Mucosa of rectum (tissue), 2 donors: Measurements from ENCODE around the gene HDGFL2.

Source experiments
- H3K27ac ChIP-seq, 2 donors: one replicate each; pipeline ENCODE4 v1.7.0; 2013; ENCODE audit warnings: inconsistent platforms in 2 of 2, low read depth in 2 of 2, low read length in 2 of 2
- H3K27me3 ChIP-seq, 2 donors: one replicate each; pipeline ENCODE4 v1.7.0; 2013; ENCODE audit warnings: low read length in 2 of 2; ENCODE audit not compliant: control insufficient read depth in 2 of 2, insufficient read depth in 2 of 2
- H3K36me3 ChIP-seq, 2 donors: one replicate each; pipeline ENCODE4 v1.7.0; 2013; ENCODE audit warnings: low read length in 2 of 2; ENCODE audit not compliant: control insufficient read depth in 2 of 2, insufficient read depth in 2 of 2
- H3K4me1 ChIP-seq, 2 donors: one replicate each; pipeline ENCODE4 v1.7.0; 2013; ENCODE audit warnings: low read length in 2 of 2, mild to moderate bottlenecking in 1 of 2; ENCODE audit not compliant: control insufficient read depth in 2 of 2, insufficient read depth in 2 of 2
- H3K4me3 ChIP-seq, 2 donors: one replicate each; pipeline ENCODE4 v1.7.0; 2013; ENCODE audit warnings: low read length in 2 of 2
- H3K9ac ChIP-seq, 2 donors: one replicate each; pipeline ENCODE4 v1.7.0; 2013; ENCODE audit warnings: low read length in 2 of 2, low read depth in 1 of 2, mild to moderate bottlenecking in 1 of 2
- H3K9me3 ChIP-seq, 2 donors: one replicate each; pipeline ENCODE4 v1.7.0; 2013; ENCODE audit warnings: low read length in 2 of 2; ENCODE audit not compliant: control insufficient read depth in 2 of 2
- donor health status: healthy.
- donor health status: Normal muscosa, but diverticular disease.

HDGFL2 gene

GRCh38 chr19:4432918-4433506, 39.1 kb upstream of the HDGFL2 start:
- Histone ChIP-seq H3K27me3 (no peaks in the 10 kb centered on the region), H3K9ac (no peak overlapping the region), H3K9me3 (no peaks in the 10 kb centered on the region), H3K4me1 (no peaks in the 10 kb centered on the region), H3K36me3 (peaks cover 9 to 17% of the 10 kb centered on the region in 2 donors), H3K27ac (no peak overlapping the region), H3K4me3 (no peak overlapping the region)

- H3K27ac ChIP-seq = no peak overlapping the region
- no peaks in the 10 kb centered on the region for H3K4me1 ChIP-seq
- H3K36me3 ChIP-seq = peaks cover 9 to 12% of the 10 kb centered on the region in 2 donors
- no peak overlapping the region for H3K9ac ChIP-seq
- H3K4me3 ChIP-seq = no peak overlapping the region
- H3K27me3 ChIP-seq = no peaks in the 10 kb centered on the region
- H3K9me3 ChIP-seq = no peaks in the 10 kb centered on the region
Observed at GRCh38 chr19:4434391-4434790, 37.7 kb upstream of the HDGFL2 start.

- Histone ChIP-seq H3K9ac (no peak overlapping the region), H3K36me3 (peaks cover 5 to 9% of the 10 kb centered on the region in 2 donors), H3K27me3 (no peaks in the 10 kb centered on the region), H3K4me1 (no peaks in the 10 kb centered on the region), H3K27ac (no peak overlapping the region), H3K4me3 (no peak overlapping the region), H3K9me3 (no peaks in the 10 kb centered on the region)
Observed at GRCh38 chr19:4436231-4436630, 35.9 kb upstream of the HDGFL2 start.

DNA sequence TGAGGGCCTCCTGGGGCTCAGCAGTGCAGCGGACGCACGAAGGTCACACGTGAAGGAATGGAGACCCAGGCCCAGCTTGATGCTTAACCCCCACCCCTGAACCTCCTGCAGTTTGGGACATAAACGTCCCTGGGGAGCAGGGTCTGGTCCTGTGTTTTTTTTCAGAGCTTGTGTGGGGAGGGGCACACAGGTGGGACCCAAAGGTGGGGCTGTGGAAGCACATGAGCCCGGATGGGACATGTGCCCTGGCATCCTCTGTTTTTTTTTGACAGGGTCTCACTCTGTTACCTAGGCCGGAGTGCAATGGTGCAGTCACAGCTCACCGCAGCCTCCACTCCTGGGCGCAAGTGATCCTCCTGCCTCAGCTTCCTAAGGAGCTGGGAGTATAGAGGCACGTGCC, 35.0 kb upstream of the HDGFL2 start:
- Histone ChIP-seq H3K4me1 (no peaks in the 10 kb centered on the region), H3K4me3 (no peak overlapping the region), H3K27me3 (no peaks in the 10 kb centered on the region), H3K9ac (no peak overlapping the region), H3K9me3 (no peaks in the 10 kb centered on the region), H3K27ac (no peak overlapping the region), H3K36me3 (peaks cover 5 to 13% of the 10 kb centered on the region in 2 donors)

DNA sequence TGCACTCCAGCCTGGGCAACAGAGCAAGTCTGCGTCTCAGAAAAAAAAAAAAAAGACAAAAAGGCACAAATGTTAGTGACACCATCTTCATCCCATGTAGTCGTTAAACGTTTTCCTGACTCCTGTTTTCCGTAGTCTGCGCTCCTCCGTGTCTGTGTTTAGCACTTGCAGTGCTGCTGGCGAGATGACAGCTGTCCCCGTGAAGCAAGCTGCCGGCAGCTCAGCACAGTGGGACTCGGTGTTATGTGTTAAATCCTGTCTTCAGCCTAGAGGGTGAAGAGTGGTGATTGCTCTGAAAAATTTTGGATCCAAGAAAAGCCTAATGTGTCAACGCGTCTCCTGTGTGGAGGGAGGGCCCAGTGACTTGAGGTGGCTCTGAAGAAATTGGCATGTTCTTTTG, 32.9 kb upstream of the HDGFL2 start:
- Histone ChIP-seq H3K27me3 (no peaks in the 10 kb centered on the region), H3K27ac (no peak overlapping the region), H3K36me3 (peaks cover under 1 to 15% of the 10 kb centered on the region in 2 donors), H3K4me1 (no peaks in the 10 kb centered on the region), H3K9ac (no peak overlapping the region), H3K4me3 (no peak overlapping the region), H3K9me3 (no peaks in the 10 kb centered on the region)

DNA sequence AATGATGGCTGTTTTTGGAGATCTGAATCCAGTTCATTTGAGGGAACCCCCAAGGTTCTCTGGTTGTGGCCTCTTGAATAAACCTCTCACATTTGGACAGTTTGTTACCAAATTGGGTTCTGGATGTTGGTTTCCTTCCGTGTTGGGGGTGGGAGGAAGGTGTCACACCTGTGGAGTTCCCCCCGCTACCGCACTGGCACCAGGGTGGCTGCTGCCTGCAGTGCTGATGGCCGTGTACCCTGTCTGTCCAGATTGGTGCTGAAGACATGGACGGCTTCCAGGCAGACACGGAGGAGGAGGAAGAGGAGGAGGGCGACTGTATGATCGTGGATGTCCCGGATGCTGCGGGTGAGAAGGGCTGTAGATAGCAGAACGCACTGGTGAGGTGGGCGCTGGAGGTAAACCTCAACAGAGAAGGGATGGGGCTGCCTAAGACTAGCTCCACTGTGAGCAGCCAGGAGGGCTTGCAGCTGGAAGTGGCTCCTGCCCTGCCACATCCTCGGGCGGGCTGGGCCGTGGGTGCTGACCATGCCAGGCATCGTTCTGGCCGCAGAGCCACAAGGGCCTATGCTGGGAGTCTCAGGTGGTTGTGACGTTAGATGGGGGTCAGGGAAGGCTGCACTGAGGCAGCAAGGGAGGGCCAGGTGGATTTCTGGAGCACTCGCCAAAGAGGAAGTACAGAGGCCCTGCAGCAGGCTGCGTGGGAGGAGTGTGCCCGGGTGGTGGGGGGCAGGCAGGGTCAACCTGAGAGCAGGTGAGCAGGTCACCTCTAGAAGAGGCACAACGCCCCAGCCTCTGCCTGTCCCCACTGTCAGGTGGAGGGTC, 29.9 kb upstream of the HDGFL2 start:
- peaks cover 28 to 39% of the 10 kb centered on the region in 2 donors for H3K36me3 ChIP-seq
- H3K4me1 ChIP-seq = no peaks in the 10 kb centered on the region
- no peak overlapping the region for H3K4me3 ChIP-seq
- H3K27ac ChIP-seq = no peak overlapping the region
- no peaks in the 10 kb centered on the region for H3K27me3 ChIP-seq
- no peak overlapping the region for H3K9ac ChIP-seq
- no peaks in the 10 kb centered on the region for H3K9me3 ChIP-seq

- Histone ChIP-seq H3K9ac (no peak overlapping the region), H3K27ac (no peak overlapping the region), H3K9me3 (no peaks in the 10 kb centered on the region), H3K36me3 (peaks cover 33 to 42% of the 10 kb centered on the region in 2 donors), H3K4me1 (no peaks in the 10 kb centered on the region), H3K4me3 (no peak overlapping the region), H3K27me3 (no peaks in the 10 kb centered on the region)
Observed at GRCh38 chr19:4442819-4443146, 29.3 kb upstream of the HDGFL2 start.

DNA sequence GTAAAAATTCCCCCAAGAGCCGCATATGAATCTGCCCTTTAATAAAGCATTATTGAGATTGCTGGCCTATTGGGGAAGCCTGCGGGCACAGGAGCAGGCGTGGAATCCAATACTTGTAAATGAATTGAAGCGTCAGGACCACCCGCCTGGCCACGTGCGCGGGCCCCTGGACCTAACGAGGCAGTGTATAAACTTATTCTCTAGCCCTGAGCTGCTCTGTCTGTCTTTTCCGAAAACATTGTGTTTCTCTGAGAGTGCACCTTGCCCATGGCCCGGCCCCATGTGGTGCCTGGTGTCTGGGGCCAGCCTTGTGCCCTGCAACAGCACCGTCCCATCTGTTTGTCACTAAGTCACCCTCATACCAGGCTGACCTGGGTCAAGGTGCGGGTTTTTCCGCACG, 28.9 kb upstream of the HDGFL2 start:
- Histone ChIP-seq H3K4me3 (no peak overlapping the region), H3K27me3 (no peaks in the 10 kb centered on the region), H3K4me1 (no peaks in the 10 kb centered on the region), H3K9me3 (no peaks in the 10 kb centered on the region), H3K9ac (no peak overlapping the region), H3K36me3 (peaks cover 38 to 45% of the 10 kb centered on the region in 2 donors), H3K27ac (no peak overlapping the region)

DNA sequence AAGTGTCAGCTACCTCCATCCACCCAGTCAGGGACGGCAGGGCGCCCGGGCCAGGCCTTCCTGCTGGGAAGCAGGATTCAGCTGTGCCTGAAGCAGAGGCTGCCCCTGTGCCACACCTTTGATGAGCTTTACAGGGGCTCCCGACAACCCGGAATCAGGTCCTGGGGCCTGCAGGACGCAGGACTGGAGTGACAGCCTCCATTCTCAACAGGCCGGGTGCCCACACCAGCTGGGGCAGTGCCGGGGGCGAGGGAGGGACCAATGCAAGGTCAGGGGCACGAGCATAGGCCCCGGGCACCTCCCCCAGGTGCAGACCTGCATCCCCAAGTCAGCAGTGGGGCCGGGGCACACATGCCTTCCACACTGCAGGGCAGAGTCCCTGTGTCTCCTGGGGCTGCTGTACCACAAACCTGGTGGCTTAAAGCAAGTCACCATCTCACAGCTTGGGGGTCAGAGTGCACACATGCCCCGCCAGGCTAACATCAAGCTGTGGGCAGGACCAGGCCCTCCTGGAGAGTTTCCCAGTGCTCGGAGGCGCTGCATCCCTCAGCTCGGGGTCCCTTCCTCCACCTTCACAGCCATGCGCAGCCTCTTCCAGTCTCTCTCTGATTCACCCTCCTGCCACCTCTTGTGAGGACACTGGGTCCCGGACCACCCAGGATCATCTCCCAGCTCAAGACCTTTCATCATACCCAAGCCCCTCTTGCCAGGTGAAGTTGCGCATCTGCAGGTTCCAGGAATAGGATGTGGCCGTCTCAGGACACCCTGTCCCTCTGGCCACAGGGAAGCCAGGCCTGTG, 27.9 kb upstream of the HDGFL2 start:
- no peak overlapping the region for H3K27ac ChIP-seq
- peaks cover 46 to 49% of the 10 kb centered on the region in 2 donors for H3K36me3 ChIP-seq
- no peak overlapping the region for H3K4me3 ChIP-seq
- H3K27me3 ChIP-seq = no peaks in the 10 kb centered on the region
- no peaks in the 10 kb centered on the region for H3K9me3 ChIP-seq
- no peaks in the 10 kb centered on the region for H3K4me1 ChIP-seq
- H3K9ac ChIP-seq = no peak overlapping the region
